Activated CD8-positive, alpha-beta memory T cell treated with anti-CD3 and anti-CD28 coated beads, Interleukin-2, amount 50 U/mL, for 24 hours (primary cell): ENCODE data around the gene CCDC116.
"Not testable (repeated sequence)": the region's sequence is repeated elsewhere in the genome, so short reads cannot be mapped to it uniquely, and the experiment has no call there.

Source experiments
- DNase-seq: peaks from one replicate; pipeline ENCODE4 v3.0.0-alpha.2; 2020; ENCODE audit errors: extremely low read depth

Gene CCDC116

DNA sequence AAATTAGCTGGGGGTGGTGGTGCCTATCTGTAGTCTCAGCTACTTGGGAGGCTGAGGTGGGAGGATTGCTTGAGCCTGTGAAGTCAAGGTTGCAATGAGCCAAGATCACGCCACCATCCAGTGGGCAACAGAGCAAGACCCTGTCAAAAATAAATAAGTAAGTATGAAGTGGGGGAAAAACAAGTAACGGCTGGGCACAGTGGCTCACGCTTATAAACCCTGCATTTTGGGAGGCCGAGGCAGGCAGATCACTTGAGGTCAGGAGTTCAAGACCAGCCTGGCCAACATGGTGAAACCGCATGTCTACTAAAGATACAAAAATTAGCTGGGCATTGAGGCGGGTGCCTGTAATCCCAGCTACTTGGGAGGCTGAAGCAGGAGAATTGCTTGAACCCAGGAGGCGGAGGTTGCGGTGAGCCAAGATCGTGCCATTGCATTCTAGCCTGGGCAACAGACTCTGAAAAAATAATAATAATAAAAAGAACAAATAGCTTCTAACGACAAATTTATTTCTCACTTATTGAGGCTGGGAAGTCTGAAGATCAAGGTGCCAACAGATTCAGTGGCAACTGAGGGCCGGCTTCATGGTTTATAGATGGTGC, 22.9 kb upstream of the CCDC116 start:
- not testable (repeated sequence) for DNase-seq

- DNase-seq, result no peak
Measured at GRCh38 chr22:21611210-21611977, 21.2 kb upstream of the CCDC116 start.

DNA sequence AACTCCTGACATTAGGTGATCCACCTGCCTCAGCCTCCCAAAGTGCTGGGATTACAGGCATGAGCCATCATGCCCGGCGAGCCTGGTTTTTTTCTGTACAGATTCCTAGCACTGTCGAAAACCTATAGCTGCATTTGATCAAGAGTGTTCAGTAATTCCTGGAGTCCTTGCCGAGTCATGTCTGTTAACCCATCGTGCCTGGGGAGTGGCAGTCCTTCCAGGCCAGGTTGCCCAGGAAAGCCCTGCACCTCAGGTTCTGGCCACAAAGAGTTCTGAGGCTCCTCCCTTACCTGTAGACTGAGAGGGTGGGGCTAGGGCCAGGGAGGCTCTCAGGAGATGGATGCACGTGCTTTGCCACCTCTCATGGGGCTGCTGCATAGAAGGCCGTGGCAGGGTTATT, 19.7 kb upstream of the CCDC116 start:
- no peak for DNase-seq

- DNase-seq, result no peak
Measured at GRCh38 chr22:21613553-21614233, 18.9 kb upstream of the CCDC116 start.

GRCh38 chr22:21615731-21616130, 16.8 kb upstream of the CCDC116 start:
- DNase-seq, result no peak

DNA sequence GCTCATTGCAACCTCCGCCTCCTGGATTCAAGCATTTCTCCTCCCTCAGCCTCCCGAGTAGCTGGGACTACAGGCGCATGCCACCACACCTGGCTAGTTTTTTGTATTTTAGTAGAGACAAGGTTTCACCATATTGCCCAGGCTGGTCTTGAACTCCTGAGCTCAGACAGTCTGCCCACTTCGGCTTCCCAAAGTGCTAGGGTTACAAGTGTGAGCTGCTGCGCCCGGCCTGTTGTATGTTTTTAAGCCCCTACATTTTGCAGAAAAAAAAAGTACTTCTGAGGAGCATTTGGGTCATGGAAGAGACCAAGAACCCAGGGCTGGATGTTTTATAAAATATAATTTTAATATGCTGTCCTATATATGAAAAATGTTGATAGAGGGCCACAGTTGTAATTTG, 15.2 kb upstream of the CCDC116 start:
- DNase-seq, result not testable (repeated sequence)

DNA sequence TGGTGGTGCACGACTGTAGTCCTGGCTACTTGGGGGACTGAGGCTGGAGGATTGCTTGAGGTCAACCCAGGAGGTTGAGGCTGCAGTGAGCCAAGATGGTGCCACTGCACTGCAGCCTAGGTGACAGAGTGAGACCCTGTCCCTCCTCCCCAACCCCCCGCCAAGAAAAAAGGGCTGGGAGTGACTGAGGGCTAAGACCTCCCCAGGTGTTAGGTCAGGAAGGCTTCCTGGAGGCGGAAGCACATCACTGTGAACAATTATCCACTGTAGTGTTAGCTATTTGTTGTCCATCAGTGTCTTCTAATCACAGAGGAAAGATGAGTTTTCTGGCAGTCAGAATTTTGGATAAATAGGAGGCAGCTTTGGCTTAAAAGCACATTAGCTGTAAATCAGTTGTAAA, 11.5 kb upstream of the CCDC116 start:
- no peak for DNase-seq

DNA sequence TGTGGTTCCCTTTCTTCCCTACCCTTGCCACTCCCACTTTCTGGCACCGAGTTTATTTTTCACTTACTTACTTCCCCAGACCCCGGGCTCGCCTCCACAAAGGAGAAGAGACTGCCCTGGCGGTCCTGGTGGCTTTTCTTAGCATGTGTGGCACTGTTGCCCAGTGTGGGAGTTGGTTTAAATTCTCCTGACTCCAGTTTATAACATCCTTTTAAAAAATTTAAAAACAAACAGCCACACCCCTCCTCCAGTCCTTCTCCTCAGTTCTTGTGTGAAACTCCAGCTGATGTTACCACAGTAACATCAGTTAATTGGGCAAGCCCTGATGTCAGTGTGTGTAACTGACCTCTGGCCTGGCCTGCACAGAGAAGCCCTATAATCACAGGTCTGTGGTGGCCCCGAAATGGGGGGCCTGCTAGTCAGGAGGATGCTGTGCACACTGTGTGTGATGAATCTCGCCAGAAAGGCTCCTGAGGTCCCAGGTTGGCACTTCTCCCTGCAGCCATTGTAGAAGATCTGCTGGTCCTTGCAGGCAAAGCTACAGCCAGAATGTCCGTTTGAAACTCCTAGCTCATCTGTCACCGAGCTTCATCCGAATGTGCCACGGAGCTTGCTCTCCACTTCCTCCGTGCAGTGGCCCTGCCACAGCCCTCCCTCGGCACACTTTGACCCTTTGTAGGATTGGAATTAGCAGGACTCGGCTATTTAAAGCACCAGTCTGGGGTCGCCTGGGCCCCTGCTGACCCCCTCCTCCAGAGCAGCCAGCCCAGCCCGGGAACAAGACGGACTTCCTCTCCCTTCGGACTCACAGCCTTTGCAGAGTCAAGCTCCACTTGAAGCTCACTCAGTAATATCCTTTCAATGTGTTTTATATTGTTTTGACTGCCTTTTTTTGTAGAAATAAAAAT, 10.3 kb upstream of the CCDC116 start:
- DNase-seq, result no peak

DNA sequence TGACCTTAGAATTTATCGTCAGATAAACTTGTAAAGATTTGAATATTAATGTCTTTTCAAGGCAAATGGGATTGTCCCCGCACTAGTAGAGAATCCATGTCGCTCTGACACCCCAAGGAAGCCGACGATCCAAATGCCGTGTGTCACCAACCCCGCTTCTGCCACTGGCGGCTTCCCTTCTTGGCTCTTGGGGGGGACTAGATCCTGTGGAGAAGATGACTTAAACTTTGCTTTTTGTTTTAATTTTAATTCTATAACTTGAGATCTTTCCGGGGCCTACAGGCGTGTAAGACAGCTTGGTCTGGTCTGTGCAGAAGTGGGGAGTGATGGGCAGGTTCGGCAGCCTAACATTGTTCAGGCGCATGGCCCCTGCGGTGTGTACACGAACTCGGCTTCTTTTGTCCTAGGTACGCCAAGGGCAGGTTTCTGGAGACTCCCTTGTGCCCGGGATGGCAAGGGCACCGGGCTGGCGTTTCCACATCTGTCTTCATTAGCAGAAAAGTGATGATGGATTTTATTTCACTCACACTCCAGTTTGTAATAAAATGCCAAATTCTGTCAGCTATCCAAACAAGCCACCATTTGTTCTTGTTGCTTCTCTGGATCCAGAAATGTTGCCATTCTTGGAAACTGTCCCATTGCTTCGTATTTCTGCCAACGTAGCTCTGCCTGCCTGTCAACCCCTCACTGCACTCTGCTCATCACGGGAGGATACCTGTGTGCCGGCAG, 9.5 kb upstream of the CCDC116 start:
- no peak for DNase-seq

- no peak for DNase-seq
Measured at GRCh38 chr22:21623648-21623970, 9.0 kb upstream of the CCDC116 start.

GRCh38 chr22:21624120-21624879, 8.3 kb upstream of the CCDC116 start:
- DNase-seq, result no peak

- no peak for DNase-seq
Measured at GRCh38 chr22:21624880-21625791, 7.4 kb upstream of the CCDC116 start.

DNA sequence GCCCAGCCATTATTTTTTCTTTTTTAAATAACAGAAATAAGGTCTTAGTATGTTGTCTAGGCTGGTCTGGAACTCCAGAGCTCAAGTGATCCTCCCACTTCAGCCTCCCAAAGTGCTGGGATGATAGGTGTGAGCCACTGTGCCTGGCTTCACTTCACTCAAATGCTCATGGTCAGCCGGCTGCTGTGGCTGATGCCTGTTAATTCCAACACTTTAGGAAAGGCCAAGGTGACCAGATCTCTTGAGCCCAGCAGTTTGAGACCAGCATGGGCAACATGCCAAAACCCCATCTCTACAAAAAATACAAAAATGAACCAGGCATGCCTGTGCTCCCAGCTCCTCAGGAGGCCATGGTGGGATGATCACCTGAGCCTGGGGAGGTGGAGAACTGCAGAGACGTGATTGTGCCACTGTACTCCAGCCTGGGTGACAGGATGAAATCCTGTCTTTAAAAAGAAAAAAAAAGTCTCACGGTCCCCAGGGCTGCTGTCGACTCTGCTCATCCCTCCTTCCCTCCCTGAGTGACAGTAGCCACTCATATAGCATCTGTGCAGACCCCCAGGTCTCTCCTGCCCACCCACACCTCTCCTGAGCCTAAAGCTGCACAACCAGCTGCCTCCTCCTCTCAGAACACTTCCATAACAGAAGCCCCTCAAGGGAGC, 6.4 kb upstream of the CCDC116 start:
- no peak for DNase-seq

DNA sequence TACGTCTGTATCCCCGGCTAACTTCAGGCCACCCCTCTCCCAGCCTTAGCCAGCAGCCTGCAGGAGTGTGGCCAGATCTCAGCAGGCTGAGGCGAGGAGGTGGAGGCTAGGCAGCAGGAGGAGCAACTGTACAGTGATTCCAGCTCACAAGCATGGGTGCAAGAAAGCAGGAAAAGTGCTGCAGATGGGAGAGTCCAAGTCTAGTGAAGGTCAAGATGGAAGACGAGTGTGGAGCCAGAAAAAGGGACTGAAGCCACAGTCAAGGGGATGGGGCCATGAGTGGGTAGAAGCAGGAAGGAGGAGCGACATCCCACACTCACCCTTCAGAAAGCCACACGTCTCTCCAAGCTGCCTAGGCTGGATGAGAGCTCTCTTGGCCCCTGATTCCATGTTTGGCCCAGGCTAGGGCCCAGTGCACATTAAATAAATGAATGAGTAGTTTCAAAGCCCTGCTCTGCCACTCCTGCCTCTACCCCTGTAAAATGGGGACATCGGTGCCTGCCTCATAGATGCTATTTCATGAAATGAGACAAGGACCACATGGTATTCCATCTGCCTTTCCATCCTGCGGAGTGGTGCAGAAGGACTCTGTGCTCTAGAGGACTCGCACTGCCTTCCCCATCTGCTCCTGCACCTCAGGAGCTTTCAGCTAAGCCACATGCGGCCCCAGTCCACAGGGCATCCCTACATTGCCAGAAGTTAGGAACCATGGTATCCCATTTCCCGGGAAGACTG, 5.7 kb upstream of the CCDC116 start:
- DNase-seq, result no peak

DNA sequence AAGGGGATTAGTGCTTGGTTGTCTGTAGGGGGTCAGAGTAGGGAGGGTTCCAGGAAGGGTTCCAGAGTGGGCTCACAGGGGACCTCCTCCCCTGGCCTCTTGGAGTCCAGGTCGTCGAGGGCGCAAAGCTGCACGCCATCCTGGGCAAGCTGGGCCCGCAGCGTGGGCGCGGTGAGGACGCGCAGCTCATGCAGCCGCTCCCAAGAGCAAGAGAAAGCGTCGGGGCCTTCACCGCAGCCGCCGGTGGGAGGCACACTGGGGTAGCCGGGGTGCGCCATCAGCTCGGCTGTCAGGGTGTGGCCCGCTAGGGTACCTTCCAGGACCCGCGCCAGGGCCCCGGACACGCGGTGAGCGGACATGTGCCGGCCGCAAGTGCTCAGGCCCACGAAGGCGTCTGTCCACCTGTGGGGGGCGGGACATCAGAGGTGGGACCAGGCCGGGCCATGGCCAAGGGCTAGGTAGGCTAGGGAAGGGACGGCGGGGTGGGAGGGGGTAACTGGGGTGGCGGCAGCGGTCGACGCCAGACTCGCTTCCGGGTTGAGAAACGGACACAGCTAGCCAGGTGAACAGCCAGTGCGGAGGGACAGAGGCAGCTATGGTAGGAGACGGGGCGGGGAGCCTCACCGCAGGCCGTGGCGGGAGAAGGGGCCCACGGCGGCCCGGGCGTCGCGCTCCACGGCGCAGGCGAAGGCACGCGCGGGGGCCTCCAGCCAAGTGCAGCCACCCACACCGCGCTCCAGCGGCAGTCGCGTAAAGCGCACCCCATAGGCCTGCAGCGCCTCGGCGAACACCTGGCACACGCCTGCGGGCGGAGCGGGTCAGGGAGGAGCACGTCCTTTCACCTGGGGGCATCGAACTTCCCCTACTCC, 3.9 kb upstream of the CCDC116 start:
- no peak for DNase-seq

GRCh38 chr22:21629255-21630149, 3.1 kb upstream of the CCDC116 start, which contains the start of gene YDJC:
Gene YDJC, minus strand, starts transcription at chr22:21630022. Its CDS starts 8 bp downstream, at chr22:21630014.
- DNase-seq, result peak; percentile 87
